ENCODE results near the gene UBE2D1. TPM values are rescaled to one million over a fixed set of nuclear protein-coding genes. Genes with fewer than 3 reads are reported as not detected.

Gene UBE2D1
- total and polyA plus RNA-seq, 4 donors = 10.6 to 17.8 (median 13.3) TPM

DNA sequence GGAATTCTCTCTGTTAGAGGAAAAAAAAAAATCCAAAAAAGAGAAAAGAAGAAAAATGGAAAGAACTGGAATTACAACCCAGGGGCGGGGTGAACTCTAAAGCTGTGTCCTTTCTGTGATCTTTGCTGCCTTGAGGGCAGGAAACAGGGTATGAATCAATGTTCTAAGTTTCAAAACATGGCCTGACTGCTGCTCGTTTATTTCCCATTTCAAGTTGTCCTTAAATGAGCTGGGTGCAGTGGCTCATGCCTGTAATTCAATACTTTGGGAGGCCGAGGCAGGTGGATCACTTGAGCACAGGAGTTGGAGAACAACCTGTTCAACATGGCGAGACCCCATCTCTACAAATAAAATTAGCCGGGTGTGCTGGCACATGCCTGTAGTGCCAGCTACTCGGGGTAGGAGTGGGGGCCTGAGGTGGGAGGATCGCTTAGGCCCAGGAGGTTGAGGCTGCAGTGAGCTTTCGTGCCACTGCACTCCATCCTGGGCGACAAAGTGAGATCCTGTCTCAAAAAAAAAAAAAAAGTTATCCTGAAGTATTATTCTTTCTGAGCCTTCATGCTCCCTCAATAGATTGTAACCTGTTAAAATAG lies 25.7 kb downstream of the UBE2D1 start:
- no peaks in the 10 kb centered on the region for H3K4me1 ChIP-seq (ENCODE audit: control insufficient read depth in 1 of 2, insufficient read depth in 2 of 2, low read length in 2 of 2)
- no peaks in the 10 kb centered on the region for H3K9me3 ChIP-seq (ENCODE audit: control insufficient read depth, low read length)
- no peak overlapping the region for H3K27ac ChIP-seq (ENCODE audit: low read depth in 1 of 2, low read length in 2 of 2)
- no peak overlapping the region for H3K4me3 ChIP-seq (ENCODE audit: low read length in 2 of 2)
- ATAC-seq (ENCODE audit: low FRiP score) (no peak), DNase-seq (no peak)
- intact Hi-C loops (cut with DNase I) = no loop called here
- H3K27me3 ChIP-seq (ENCODE audit: control insufficient read depth in 1 of 2, insufficient read depth in 2 of 2, low read length in 1 of 2) = no peaks in the 10 kb centered on the region
- WGBS, 2 donors = 93 to 95% methylated on average over 9 of the region's 9 CpGs
- no peaks in the 10 kb centered on the region for H3K36me3 ChIP-seq (ENCODE audit: control insufficient read depth in 1 of 2, insufficient read depth in 2 of 2, low read length in 1 of 2)

DNA sequence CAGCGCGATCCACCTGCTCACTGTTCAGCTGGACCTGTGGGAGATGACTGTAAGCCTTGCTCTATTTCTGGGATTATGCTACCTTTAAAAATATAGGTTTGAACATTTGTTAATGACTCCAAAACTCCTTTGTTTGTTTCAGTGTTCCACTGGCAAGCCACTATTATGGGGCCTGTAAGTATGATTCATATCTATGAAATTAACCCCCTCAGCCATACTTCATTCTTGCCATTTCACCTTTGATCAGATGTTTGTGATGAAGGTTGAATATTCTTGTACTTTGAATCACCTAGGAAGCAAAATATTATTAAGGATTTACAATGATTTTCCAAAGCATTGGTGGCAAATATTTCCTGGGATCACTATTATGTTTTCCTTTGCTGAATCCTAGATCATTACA lies 26.5 kb downstream of the UBE2D1 start:
- Histone ChIP-seq H3K27ac (ENCODE audit: low read depth in 1 of 2, low read length in 2 of 2) (no peak overlapping the region), H3K27me3 (ENCODE audit: control insufficient read depth in 1 of 2, insufficient read depth in 2 of 2, low read length in 1 of 2) (no peaks in the 10 kb centered on the region), H3K4me1 (ENCODE audit: control insufficient read depth in 1 of 2, insufficient read depth in 2 of 2, low read length in 2 of 2) (no peaks in the 10 kb centered on the region), H3K4me3 (ENCODE audit: low read length in 2 of 2) (no peak overlapping the region), H3K9me3 (ENCODE audit: control insufficient read depth, low read length) (no peaks in the 10 kb centered on the region), H3K36me3 (ENCODE audit: control insufficient read depth in 1 of 2, insufficient read depth in 2 of 2, low read length in 1 of 2) (no peaks in the 10 kb centered on the region)
- WGBS, 2 donors = 99% methylated on average over 2 of the region's 2 CpGs
- no peak for ATAC-seq (ENCODE audit: low FRiP score)
- DNase-seq = no peak
- intact Hi-C loops (cut with DNase I) = no loop called here

GRCh38 chr10:58362027-58362789 lies 27.4 kb downstream of the UBE2D1 start:
- WGBS, 2 donors = 78 to 86% methylated on average over 1 of the region's 1 CpG
- Histone ChIP-seq H3K27ac (ENCODE audit: low read depth in 1 of 2, low read length in 2 of 2) (no peak overlapping the region), H3K4me3 (ENCODE audit: low read length in 2 of 2) (no peak overlapping the region), H3K27me3 (ENCODE audit: control insufficient read depth in 1 of 2, insufficient read depth in 2 of 2, low read length in 1 of 2) (no peaks in the 10 kb centered on the region), H3K36me3 (ENCODE audit: control insufficient read depth in 1 of 2, insufficient read depth in 2 of 2, low read length in 1 of 2) (no peaks in the 10 kb centered on the region), H3K4me1 (ENCODE audit: control insufficient read depth in 1 of 2, insufficient read depth in 2 of 2, low read length in 2 of 2) (no peaks in the 10 kb centered on the region), H3K9me3 (ENCODE audit: control insufficient read depth, low read length) (no peaks in the 10 kb centered on the region)
- ATAC-seq (ENCODE audit: low FRiP score) = no peak
- intact Hi-C loops (cut with DNase I) = no loop called here
- no peak for DNase-seq

DNA sequence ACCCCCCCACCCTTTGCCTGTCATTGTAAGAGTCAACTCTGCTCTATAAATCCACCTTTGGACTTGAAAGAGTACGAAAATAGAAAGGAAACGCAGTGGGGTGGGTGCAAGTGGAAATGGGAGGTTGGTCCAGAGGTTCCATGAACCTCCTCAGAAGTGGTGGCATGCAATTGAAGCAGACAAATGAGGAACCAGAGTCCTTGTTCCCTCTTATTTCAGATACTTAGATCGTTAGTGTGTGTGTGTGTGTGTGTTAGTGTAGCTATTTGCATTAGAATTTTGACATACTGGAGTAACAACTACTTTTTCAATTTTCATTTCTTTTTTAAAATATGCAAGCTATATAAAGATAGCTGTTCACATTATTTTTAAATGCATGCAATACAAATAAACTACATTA lies 32.3 kb downstream of the UBE2D1 start:
- WGBS, 2 donors = 88 to 95% methylated on average over 3 of the region's 3 CpGs

DNA sequence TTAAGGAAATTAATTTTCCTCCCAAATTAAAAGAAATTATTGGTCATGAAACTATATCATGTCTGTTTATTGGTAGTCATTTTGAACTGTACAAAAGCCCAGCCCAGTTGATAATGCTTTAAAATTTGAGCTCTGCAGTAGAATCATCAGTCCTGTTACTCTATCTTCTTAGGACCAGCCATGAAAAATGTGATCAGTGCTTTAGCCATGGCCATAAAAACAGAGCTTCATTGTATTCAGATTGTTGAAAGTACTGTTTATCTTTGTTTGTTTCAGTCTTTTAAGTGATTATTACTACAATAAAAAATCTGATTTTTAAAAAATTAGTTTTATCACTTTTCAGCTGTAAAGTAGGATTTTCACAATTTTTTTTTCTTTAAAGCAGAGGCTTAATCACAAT lies 36.7 kb downstream of the UBE2D1 start:
- intact Hi-C loops (cut with DNase I) = no loop called here
- Histone ChIP-seq H3K4me1 (ENCODE audit: control insufficient read depth in 1 of 2, insufficient read depth in 2 of 2, low read length in 2 of 2) (no peaks in the 10 kb centered on the region), H3K36me3 (ENCODE audit: control insufficient read depth in 1 of 2, insufficient read depth in 2 of 2, low read length in 1 of 2) (no peaks in the 10 kb centered on the region), H3K9me3 (ENCODE audit: control insufficient read depth, low read length) (no peaks in the 10 kb centered on the region), H3K27me3 (ENCODE audit: control insufficient read depth in 1 of 2, insufficient read depth in 2 of 2, low read length in 1 of 2) (no peaks in the 10 kb centered on the region), H3K4me3 (ENCODE audit: low read length in 2 of 2) (no peak overlapping the region), H3K27ac (ENCODE audit: low read depth in 1 of 2, low read length in 2 of 2) (no peak overlapping the region)
- DNase-seq = no peak
- ATAC-seq (ENCODE audit: low FRiP score) = no peak

More for the DNA sequence above, 32.3 kb downstream of the UBE2D1 start:
- ATAC-seq (ENCODE audit: low FRiP score) (no peak), DNase-seq (no peak)
- intact Hi-C loops (cut with DNase I) = no loop called here
- Histone ChIP-seq H3K27me3 (ENCODE audit: control insufficient read depth in 1 of 2, insufficient read depth in 2 of 2, low read length in 1 of 2) (no peaks in the 10 kb centered on the region), H3K4me1 (ENCODE audit: control insufficient read depth in 1 of 2, insufficient read depth in 2 of 2, low read length in 2 of 2) (no peaks in the 10 kb centered on the region), H3K27ac (ENCODE audit: low read depth in 1 of 2, low read length in 2 of 2) (no peak overlapping the region), H3K4me3 (ENCODE audit: low read length in 2 of 2) (no peak overlapping the region), H3K9me3 (ENCODE audit: control insufficient read depth, low read length) (no peaks in the 10 kb centered on the region), H3K36me3 (ENCODE audit: control insufficient read depth in 1 of 2, insufficient read depth in 2 of 2, low read length in 1 of 2) (no peaks in the 10 kb centered on the region)

DNA sequence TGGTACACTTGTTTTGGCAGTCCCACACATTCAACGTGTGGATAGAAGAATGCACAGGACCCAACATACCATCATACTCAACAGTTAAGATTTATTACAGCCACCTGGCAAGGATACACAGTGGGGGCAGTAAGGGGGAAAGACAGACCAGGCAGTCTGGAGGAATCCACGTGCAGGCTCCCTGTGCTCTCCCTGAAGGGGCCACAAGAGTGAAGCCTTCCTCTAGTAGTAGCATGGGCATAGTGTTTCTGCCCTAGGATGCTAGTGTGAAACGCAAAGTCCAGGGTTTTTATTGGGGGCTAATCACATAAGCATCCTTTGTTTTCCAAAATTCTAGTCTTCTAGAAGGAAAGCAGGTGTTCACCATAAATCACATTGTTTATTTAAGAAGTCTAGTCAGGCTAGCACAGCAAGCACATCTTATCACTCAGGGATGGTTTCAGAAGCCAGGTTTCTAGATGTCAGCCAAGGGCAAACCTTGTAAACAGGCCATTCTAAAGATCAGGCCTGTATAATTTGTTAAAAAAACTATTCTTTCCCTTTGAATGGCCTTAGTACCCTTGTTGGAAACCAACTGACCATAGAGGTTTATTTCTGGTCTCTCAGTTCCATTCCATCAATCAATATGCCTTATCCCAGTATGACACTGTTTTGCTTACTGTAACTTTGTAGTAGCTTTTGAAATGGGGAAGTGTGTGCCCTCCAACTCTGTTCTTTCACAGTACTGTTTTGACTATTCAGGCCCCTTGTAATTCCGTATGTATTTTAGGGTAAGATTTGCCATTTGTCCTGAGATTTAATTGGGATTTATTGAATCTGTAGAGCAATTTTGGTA lies 38.0 kb downstream of the UBE2D1 start:
- H3K27ac ChIP-seq (ENCODE audit: low read depth in 1 of 2, low read length in 2 of 2) = no peak overlapping the region
- ATAC-seq (ENCODE audit: low FRiP score) = no peak
- intact Hi-C loops (cut with DNase I) = no loop called here
- 67 to 74% methylated on average over 4 of the region's 4 CpGs for WGBS, 2 donors
- H3K27me3 ChIP-seq (ENCODE audit: control insufficient read depth in 1 of 2, insufficient read depth in 2 of 2, low read length in 1 of 2) = no peaks in the 10 kb centered on the region
- DNase-seq = no peak
- H3K9me3 ChIP-seq (ENCODE audit: control insufficient read depth, low read length) = no peaks in the 10 kb centered on the region
- no peaks in the 10 kb centered on the region for H3K4me1 ChIP-seq (ENCODE audit: control insufficient read depth in 1 of 2, insufficient read depth in 2 of 2, low read length in 2 of 2)
- no peak overlapping the region for H3K4me3 ChIP-seq (ENCODE audit: low read length in 2 of 2)
- no peaks in the 10 kb centered on the region for H3K36me3 ChIP-seq (ENCODE audit: control insufficient read depth in 1 of 2, insufficient read depth in 2 of 2, low read length in 1 of 2)

DNA sequence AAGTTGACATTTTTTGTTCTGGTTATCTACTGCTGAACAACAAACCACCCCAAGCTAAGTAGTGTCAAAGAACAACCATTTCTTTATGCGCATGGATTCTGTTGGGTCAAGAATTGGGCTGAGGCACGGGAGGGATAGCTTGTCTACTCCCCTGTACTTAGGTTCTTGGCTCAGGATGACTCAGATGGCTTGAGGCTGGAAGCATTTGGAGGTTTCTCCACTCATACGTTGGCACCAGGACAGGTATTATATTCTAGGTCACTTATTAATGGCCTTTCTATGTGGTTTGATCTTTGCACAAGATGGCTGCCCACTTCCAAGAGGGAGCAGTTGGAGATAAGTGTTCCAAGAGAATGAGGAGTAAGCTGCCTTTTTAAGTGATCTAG lies 38.6 kb downstream of the UBE2D1 start:
- no peaks in the 10 kb centered on the region for H3K4me1 ChIP-seq (ENCODE audit: control insufficient read depth in 1 of 2, insufficient read depth in 2 of 2, low read length in 2 of 2)
- WGBS, 2 donors = 89 to 92% methylated on average over 3 of the region's 3 CpGs

GRCh38 chr10:58382489-58382995 lies 47.7 kb downstream of the UBE2D1 start:
- no peaks in the 10 kb centered on the region for H3K36me3 ChIP-seq (ENCODE audit: control insufficient read depth in 1 of 2, insufficient read depth in 2 of 2, low read length in 1 of 2)
- H3K9me3 ChIP-seq (ENCODE audit: control insufficient read depth, low read length) = no peaks in the 10 kb centered on the region
- no peaks in the 10 kb centered on the region for H3K27me3 ChIP-seq (ENCODE audit: control insufficient read depth in 1 of 2, insufficient read depth in 2 of 2, low read length in 1 of 2)
- DNase-seq (no peak), ATAC-seq (ENCODE audit: low FRiP score) (no peak)
- peaks cover 2 to 4% of the 10 kb centered on the region in 2 donors for H3K4me1 ChIP-seq (ENCODE audit: control insufficient read depth in 1 of 2, insufficient read depth in 2 of 2, low read length in 2 of 2)
- WGBS, 2 donors = 88 to 90% methylated on average over 2 of the region's 2 CpGs
- H3K4me3 ChIP-seq (ENCODE audit: low read length in 2 of 2) = no peak overlapping the region
- H3K27ac ChIP-seq (ENCODE audit: low read depth in 1 of 2, low read length in 2 of 2) = no peak overlapping the region
- intact Hi-C loops (cut with DNase I) = no loop called here

More for the DNA sequence above, 38.6 kb downstream of the UBE2D1 start:
- no peak for DNase-seq
- ATAC-seq (ENCODE audit: low FRiP score) = no peak
- intact Hi-C loops (cut with DNase I) = no loop called here
- H3K9me3 ChIP-seq (ENCODE audit: control insufficient read depth, low read length) = no peaks in the 10 kb centered on the region
- no peak overlapping the region for H3K27ac ChIP-seq (ENCODE audit: low read depth in 1 of 2, low read length in 2 of 2)
- H3K27me3 ChIP-seq (ENCODE audit: control insufficient read depth in 1 of 2, insufficient read depth in 2 of 2, low read length in 1 of 2) = no peaks in the 10 kb centered on the region
- no peaks in the 10 kb centered on the region for H3K36me3 ChIP-seq (ENCODE audit: control insufficient read depth in 1 of 2, insufficient read depth in 2 of 2, low read length in 1 of 2)
- H3K4me3 ChIP-seq (ENCODE audit: low read length in 2 of 2) = no peak overlapping the region

Measured in aorta (tissue), 5 donors.